ENCODE results near the gene IL6.
"Not testable (repeated sequence)": the region's sequence is repeated elsewhere in the genome, so short reads cannot be mapped to it uniquely, and the experiment has no call there.

The IL6 gene

GRCh38 chr7:22771194-22771871, 44.3 kb downstream of the IL6 start:
- peak; percentile 43 for FAIRE-seq
- TF ChIP-seq POLR2A (IDR thresholded peaks at IDR 0.05; ENCODE audit: low read depth, low read length): no peak

GRCh38 chr7:22771872-22772228, 44.9 kb downstream of the IL6 start:
- no peak for TF ChIP-seq POLR2A (IDR thresholded peaks at IDR 0.05; ENCODE audit: low read depth, low read length)
- no peak for FAIRE-seq
- no peak for DNase-seq (ENCODE audit: insufficient read length, low spot score)

More at GRCh38 chr7:22771194-22771871, 44.3 kb downstream of the IL6 start:
- no peak for DNase-seq (ENCODE audit: insufficient read length, low spot score)

GRCh38 chr7:22772885-22773284, 45.9 kb downstream of the IL6 start:
- FAIRE-seq: no peak
- TF ChIP-seq POLR2A (IDR thresholded peaks at IDR 0.05; ENCODE audit: low read depth, low read length): no peak

GRCh38 chr7:22776964-22777363, 50.0 kb downstream of the IL6 start:
- DNase-seq (ENCODE audit: insufficient read length, low spot score) (no peak), FAIRE-seq (peak; percentile 33)
- TF ChIP-seq POLR2A (IDR thresholded peaks at IDR 0.05; ENCODE audit: low read depth, low read length): no peak

More at GRCh38 chr7:22772885-22773284, 45.9 kb downstream of the IL6 start:
- no peak for DNase-seq (ENCODE audit: insufficient read length, low spot score)

GRCh38 chr7:22779730-22780323, 52.8 kb downstream of the IL6 start:
- DNase-seq (ENCODE audit: insufficient read length, low spot score); FAIRE-seq: not testable (repeated sequence)

- no peak for TF ChIP-seq POLR2A (IDR thresholded peaks at IDR 0.05; ENCODE audit: low read depth, low read length)
- FAIRE-seq: no peak
- no peak for DNase-seq (ENCODE audit: insufficient read length, low spot score)
Observed at GRCh38 chr7:22781230-22781711, 54.3 kb downstream of the IL6 start.
